Ovary (tissue), 9 donors: Measurements from ENCODE around the gene MGAT4B. TPM values are rescaled to one million over a fixed set of nuclear protein-coding genes. Genes with fewer than 3 reads are reported as not detected.

ENCODE experiments used
- DNase-seq, 5 donors: peaks; one replicate each; pipeline ENCODE4 v3.0.0-alpha.2; 2019 to 2020
- H3K27ac ChIP-seq, 2 donors: fragments of 200-600 bp; one replicate each; pipeline versions ENCODE4 v1.5.1 to v1.8.0; 2019 to 2022
- H3K27me3 ChIP-seq: fragments of 200-600 bp; one replicate; pipeline ENCODE4 v1.8.0; 2022
- H3K36me3 ChIP-seq: fragments of 200-600 bp; sonication (generic); one replicate; pipeline ENCODE4 v1.5.1; 2019
- H3K4me1 ChIP-seq: one replicate; pipeline ENCODE4 v1.8.1; 2013; ENCODE audit warnings: mild to moderate bottlenecking, moderate library complexity; ENCODE audit not compliant: insufficient read depth
- H3K4me3 ChIP-seq: fragments of 200-600 bp; sonication (generic); one replicate; pipeline ENCODE4 v1.5.1; 2017
- H3K9me3 ChIP-seq, 2 donors: fragments of 200-600 bp in 1 of 2; sonication (generic) in 1 of 2; one replicate each; pipeline versions ENCODE4 v1.5.1 to v1.8.1; 2013 to 2019; ENCODE audit warnings: mild to moderate bottlenecking in 1 of 2, moderate library complexity in 1 of 2
- EP300 ChIP-seq: sonication (generic); formaldehyde crosslinking; IDR thresholded peaks from one replicate; pipeline ENCODE4 v1.6.1; 2017; ENCODE audit warnings: antibody characterized with exemption
- POLR2A ChIP-seq: fragments of 450-650 bp; IDR thresholded peaks from one replicate; pipeline ENCODE4 v1.6.1; 2017; ENCODE audit warnings: antibody characterized with exemption, mild to moderate bottlenecking, moderate library complexity
- WGBS, 3 donors: extraction: QIAGEN DNeasy Blood & Tissue Kit in 1 of 3; methylation state at CpG; one replicate each; pipeline versions ENCODE4 v1.1.5 to v1.1.7; 2013 to 2017; 5-methylcytosine and 5-hydroxymethylcytosine counted together
- intact Hi-C, 4 donors: fragments of 100-400 bp; cut with DNase I; formaldehyde crosslinking; loops; one replicate each; pipeline versions ENCODE4 v1.11.0 to v1.15.1; 2022 to 2023
- polyA plus RNA-seq, 2 donors: library from polyadenylated mRNA; stranded (reverse); fragments of 200-250 nt in 1 of 2; fragments of 350-450 nt in 1 of 2; fragmentation: Illumina TruSeq in 1 of 2; extraction: RNeasy Lipid Tissue Mini Kit (QIAGEN cat#74804) in 1 of 2; gene quantifications; one replicate each; pipeline ENCODE4 v1.2.3, GENCODE V29; 2013 to 2014
- total RNA-seq, 7 donors: library from RNA; depleted of rRNA in 2 of 7; stranded (reverse); fragments of >200 nt in 2 of 7; fragmentation: NEBNext Ultra II Directional in 3 of 7; extraction: Animal tissue kit (Norgen Biotek cat#: 25700) in 3 of 7; gene quantifications; one replicate each; pipeline versions ENCODE4 v1.1.0 to v1.2.4, GENCODE V29; 2016 to 2023
- TF ChIP-seq, protein P1 (sequence below), 3 donors: fragments of 450-650 bp in 2 of 3; fragments of 200-600 bp in 1 of 3; IDR thresholded peaks; one replicate each; pipeline versions ENCODE4 v1.5.1 to v1.8.0; 2016 to 2022; ENCODE audit warnings: antibody characterized with exemption in 3 of 3, mild to moderate bottlenecking in 1 of 3
- donor health status: DM: no; HTN: no; CAD: no; lungs with moderate emphysema.
- donor health status: DM: no; HTN: no; CAD: no.
- donor health status: Bipolar disorder and iron deficiency.
- donor health status: DM: yes; HTN: yes; CAD: no.
- donor health status: DM: no; HTN: no; CAD: no.
- donor health status: DM: yes; HTN: yes; CAD: no.

The MGAT4B gene
- total and polyA plus RNA-seq, 9 donors = 51.0 to 102 (median 65.6) TPM

DNA sequence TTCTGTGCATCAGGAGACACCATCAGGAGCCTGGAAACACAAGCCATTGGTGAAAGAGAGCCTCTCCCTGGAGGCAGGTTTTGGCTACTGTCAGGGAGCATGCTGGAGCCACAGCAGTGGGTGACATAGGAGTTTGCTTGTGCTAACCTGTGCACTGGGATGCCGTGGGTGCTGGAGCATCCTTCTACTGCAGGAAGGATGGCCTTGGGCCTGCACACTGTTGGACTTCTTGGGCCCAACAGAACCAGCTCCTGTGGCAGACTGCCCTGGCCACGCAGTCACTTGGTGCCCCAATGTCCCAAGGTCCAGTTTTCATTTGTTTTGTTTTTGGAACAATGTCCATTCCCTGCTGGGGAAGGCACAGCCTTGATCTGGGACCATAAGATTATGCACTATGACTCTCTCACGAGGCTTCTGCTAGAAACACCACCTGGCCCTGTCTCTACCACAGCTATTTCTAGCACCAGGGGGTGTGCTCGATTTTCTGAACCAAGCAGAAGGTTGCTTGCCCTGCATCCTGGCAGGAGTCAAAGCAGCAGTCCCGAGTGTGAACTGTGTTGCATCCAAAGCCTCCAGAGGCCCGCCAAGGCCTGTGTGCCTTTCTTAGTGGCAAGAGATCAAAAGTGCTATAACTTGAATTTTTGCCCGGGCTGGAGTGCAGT, 18.3 kb downstream of the MGAT4B start:
- intact Hi-C loops = no loop called here
- no peaks in the 10 kb centered on the region for H3K9me3 ChIP-seq
- H3K4me1 ChIP-seq = peaks cover 3% of the 10 kb centered on the region
- H3K27ac ChIP-seq = no peak overlapping the region
- H3K36me3 ChIP-seq = no peaks in the 10 kb centered on the region
- no peak for TF ChIP-seq POLR2A
- TF ChIP-seq EP300 = no peak
- TF ChIP-seq, protein P1, sequence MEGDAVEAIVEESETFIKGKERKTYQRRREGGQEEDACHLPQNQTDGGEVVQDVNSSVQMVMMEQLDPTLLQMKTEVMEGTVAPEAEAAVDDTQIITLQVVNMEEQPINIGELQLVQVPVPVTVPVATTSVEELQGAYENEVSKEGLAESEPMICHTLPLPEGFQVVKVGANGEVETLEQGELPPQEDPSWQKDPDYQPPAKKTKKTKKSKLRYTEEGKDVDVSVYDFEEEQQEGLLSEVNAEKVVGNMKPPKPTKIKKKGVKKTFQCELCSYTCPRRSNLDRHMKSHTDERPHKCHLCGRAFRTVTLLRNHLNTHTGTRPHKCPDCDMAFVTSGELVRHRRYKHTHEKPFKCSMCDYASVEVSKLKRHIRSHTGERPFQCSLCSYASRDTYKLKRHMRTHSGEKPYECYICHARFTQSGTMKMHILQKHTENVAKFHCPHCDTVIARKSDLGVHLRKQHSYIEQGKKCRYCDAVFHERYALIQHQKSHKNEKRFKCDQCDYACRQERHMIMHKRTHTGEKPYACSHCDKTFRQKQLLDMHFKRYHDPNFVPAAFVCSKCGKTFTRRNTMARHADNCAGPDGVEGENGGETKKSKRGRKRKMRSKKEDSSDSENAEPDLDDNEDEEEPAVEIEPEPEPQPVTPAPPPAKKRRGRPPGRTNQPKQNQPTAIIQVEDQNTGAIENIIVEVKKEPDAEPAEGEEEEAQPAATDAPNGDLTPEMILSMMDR (IDR thresholded peaks at IDR 0.05) = no peak
- H3K27me3 ChIP-seq = no peaks in the 10 kb centered on the region
- 88 to 95% (median 90%) methylated on average over 7 of the region's 7 CpGs for WGBS, 3 donors
- DNase-seq = no peak
- no peak overlapping the region for H3K4me3 ChIP-seq

DNA sequence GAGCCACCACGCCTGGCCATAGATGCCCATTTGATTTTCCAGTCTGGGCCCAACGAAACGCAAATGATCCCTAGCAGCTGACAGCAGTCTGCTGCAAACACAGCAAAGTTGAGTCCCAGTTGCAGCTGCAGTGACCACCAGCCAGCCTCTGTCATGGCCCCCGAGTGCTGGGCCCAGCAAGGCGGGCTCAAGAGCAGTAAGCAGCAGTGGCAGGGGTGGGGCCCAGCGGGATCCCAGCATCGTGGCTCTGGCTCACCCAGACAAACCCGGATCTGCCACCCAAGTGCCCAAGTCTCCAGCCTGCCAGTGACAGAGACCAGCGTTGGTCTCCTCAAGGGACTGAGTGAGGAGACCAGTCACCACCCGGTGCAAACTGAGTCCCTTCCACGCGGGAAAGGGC, 19.8 kb downstream of the MGAT4B start:
- no peaks in the 10 kb centered on the region for H3K9me3 ChIP-seq
- WGBS, 3 donors = 65 to 90% (median 83%) methylated on average over 12 of the region's 12 CpGs
- TF ChIP-seq, protein P1 (IDR thresholded peaks at IDR 0.05) = no peak
- TF ChIP-seq EP300 = no peak
- no peak for TF ChIP-seq POLR2A
- H3K4me3 ChIP-seq = no peak overlapping the region
- intact Hi-C loops = no loop called here
- H3K27me3 ChIP-seq = no peaks in the 10 kb centered on the region
- H3K4me1 ChIP-seq = no peaks in the 10 kb centered on the region
- DNase-seq = no peak
- H3K27ac ChIP-seq = no peak overlapping the region
- no peaks in the 10 kb centered on the region for H3K36me3 ChIP-seq

DNA sequence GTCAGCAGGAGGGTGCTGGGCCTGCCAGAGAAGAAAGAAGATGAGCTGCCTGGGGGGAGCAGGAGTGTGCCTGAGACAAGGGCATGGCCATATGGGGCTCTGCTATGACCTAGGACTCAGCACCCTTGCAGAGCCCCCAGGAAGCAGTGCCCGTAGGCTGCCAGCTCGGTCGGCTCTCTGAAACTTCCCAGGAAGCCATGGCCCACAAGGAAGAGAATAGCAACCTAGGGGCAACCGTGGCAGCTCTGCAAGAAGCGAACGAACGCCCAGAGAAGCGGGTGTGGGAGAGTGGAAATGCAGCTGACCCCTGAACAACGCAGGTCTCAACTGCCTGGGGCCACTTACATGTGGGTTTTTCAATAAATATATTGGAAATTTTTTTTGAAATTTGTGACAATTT, 23.5 kb downstream of the MGAT4B start:
- intact Hi-C loops = no loop called here
- Histone ChIP-seq H3K36me3 (no peaks in the 10 kb centered on the region), H3K27me3 (no peaks in the 10 kb centered on the region), H3K4me1 (no peaks in the 10 kb centered on the region), H3K9me3 (no peaks in the 10 kb centered on the region), H3K4me3 (no peak overlapping the region), H3K27ac (no peak overlapping the region)
- 92 to 96% (median 92%) methylated on average over 9 of the region's 9 CpGs for WGBS, 3 donors
- no peak for TF ChIP-seq POLR2A
- TF ChIP-seq, protein P1 (IDR thresholded peaks at IDR 0.05) = no peak
- no peak for TF ChIP-seq EP300
- DNase-seq = no peak

DNA sequence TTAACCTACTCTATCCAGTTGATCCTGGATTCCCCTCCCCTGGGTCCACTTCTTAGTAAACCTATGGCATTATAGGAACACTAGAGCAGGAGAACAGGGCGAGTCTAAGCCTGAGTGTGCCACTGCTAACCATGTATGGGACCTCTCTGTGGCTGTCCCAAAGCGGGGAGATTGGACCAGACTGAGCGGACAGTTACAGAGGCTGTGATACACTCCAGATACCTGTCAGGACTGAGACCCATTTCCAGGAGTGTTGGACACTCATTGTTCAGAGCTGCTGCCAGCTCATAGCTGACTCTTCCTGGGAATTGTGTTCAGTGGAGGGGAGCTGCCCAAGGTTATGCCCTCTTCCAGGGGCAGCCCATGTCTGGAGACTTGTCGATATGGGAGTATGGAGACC, 24.8 kb downstream of the MGAT4B start:
- no peak for DNase-seq
- Histone ChIP-seq H3K27ac (no peak overlapping the region), H3K4me1 (no peaks in the 10 kb centered on the region), H3K36me3 (no peaks in the 10 kb centered on the region), H3K4me3 (no peak overlapping the region), H3K9me3 (no peaks in the 10 kb centered on the region), H3K27me3 (no peaks in the 10 kb centered on the region)
- WGBS, 3 donors = 92 to 98% (median 97%) methylated on average over 4 of the region's 4 CpGs
- TF ChIP-seq POLR2A (no peak), EP300 (no peak)
- TF ChIP-seq, protein P1 (IDR thresholded peaks at IDR 0.05) = no peak
- intact Hi-C loops = no loop called here
